ENCODE data around the gene SDHD.
"Not testable (repeated sequence)": the region's sequence is repeated elsewhere in the genome, so short reads cannot be mapped to it uniquely, and the experiment has no call there.

SDHD gene

DNA sequence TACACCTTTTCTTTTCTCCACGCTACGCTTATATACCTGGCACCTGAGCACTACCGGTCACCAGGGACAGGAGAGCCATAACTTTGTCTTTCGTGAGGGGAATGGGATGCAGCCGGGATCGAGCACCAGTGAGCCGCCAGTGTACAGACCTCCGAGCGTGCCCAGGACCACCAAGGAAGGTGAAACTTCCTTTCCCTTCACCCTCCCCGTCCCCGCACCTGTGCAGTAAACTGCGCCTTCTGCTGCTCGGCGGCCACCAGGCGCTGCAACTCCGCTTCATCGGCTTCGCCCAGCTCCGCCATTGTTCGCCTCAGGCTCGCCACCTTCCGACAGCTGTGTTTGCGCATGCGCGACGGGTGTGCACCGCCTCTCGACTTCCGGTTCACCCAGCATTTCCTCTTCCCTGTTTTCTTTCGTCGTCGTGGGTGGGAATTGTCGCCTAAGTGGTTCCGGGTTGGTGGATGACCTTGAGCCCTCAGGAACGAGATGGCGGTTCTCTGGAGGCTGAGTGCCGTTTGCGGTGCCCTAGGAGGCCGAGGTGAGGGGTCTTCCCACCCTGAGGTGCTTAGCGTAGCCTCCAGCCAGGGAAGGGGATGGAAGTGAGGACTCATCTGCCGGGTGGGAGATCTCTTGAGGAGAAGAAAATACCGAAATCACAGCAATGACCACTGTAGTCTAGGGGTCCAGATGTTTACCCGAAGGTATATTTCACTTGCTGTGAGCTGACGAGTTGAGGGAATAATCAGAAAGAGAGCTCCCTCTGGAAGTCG, at the start of gene SDHD, which contains the start of gene TIMM8B:
Gene SDHD (plus strand): TSS at position 452 of the 770 bp plus-strand sequence. CDS start 35 bp downstream, at position 487.
Gene TIMM8B (minus strand): TSS at position 335 of the 770 bp plus-strand sequence. CDS start 33 bp downstream, at position 302.
- peak; percentile 90 for DNase-seq (ENCODE audit: low read depth)

DNA sequence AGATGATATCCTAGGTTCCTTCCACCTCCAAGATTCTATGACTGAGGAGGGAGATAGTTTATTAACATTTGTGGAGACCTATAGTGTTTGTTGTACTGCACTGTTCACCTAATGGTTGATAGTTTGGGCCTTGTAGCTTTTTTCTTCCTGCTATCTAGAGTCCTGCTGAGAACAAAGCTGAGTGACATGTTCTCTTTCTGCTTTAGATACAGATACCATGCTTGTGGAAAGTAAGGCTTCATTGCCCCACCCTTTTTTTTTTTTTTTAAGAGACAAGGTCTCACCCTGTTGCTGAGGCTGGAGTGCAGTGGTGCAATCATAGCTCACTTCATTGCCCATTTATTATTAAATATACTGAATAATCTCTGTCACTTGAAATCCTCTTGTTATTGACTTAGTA, 49.1 kb upstream of the SDHD start:
- DNase-seq (ENCODE audit: low read depth): no peak

DNA sequence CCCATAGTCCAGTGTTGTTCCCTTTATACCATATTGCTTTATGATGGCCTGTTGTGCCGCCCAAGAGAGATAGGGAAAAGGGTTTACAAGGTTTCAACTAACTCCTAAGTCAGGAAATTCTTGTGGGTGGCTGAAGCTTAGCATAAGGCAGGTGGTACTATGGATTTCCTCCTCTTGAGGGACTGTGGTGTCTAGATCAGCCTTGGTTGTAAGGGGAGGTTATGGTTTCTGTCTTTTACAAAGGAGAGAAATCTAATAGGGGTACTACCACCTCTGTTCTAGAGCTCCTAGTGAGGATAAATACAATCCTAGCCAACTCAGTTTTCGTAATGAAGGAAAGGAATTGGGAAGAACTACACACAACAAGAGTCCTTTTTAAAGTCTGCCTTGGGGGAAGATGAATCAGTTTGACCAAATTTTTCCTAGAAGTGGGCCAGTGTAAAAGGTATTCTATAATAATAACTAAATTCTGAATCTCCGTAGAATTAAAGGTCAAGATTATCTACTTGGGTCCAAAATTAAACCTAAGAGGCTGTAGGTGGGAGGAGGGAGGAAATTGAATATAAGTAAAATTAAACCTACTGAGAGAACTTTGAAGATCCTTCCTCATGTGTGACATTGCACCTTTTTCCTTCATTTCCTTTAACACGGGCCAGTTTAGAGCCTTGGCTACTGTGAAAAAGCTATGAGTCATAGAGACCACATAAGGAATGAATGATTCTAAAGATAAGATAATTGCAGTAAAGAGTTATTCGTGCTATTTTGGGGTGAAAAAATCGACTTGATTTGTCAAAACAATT, 44.3 kb upstream of the SDHD start:
- no peak for DNase-seq (ENCODE audit: low read depth)

DNA sequence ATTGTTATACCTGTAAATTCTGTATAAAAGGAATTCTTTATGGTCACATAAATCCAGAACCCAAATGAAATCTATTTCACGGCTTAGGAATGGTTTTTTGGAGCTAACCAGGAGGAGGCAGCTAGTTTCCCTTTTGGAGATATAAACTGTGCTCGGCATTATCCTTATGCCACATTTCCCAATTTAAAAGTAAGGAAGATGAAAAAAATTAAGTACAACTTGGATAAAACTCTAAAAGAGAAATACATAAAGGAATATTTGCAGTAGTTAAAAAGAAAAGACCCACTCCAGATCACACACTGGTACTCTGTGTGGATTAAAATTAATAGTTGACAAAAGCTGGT, 43.7 kb upstream of the SDHD start:
- no peak for DNase-seq (ENCODE audit: low read depth)

GRCh38 chr11:112044961-112045360, 41.7 kb upstream of the SDHD start:
- DNase-seq (ENCODE audit: low read depth): no peak

DNA sequence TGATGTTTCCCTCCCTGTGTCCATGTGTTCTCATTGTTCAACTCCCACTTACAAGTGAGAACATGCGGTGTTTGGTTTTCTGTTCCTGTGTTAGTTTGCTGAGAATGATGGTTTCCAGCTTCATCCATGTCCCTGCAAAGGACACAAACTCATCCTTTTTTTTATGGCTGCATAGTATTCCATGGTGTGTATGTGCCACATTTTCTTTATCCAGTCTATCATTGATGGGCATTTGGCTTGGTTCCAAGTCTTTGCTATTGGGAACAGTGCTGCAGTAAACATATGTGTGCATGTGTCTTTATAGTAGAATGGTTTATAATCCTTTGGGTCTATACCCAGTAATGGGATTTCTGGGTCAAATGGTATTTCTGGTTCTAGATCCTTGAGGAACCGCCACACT, 40.0 kb upstream of the SDHD start:
- DNase-seq (ENCODE audit: low read depth): not testable (repeated sequence)

DNA sequence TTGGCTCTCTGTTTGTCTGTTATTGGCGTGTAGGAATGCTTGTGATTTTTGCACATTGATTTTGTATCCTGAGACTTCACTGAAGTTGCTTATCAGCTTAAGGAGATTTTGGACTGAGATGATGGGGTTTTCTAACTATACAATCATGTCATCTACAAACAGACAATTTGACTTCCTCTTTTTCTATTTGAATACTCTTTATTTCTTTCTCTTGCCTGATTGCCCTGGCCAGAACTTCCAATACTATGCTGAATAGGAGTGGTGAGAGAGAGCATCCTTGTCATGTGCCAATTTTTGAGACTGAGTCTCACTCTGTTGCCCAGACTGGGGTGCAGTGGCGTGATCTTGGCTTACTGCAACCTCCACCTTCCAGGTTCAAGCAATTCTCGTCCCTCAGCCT, 38.4 kb upstream of the SDHD start:
- not testable (repeated sequence) for DNase-seq (ENCODE audit: low read depth)

- no peak for DNase-seq (ENCODE audit: low read depth)
Measured at GRCh38 chr11:112049777-112050176, 36.9 kb upstream of the SDHD start.

DNA sequence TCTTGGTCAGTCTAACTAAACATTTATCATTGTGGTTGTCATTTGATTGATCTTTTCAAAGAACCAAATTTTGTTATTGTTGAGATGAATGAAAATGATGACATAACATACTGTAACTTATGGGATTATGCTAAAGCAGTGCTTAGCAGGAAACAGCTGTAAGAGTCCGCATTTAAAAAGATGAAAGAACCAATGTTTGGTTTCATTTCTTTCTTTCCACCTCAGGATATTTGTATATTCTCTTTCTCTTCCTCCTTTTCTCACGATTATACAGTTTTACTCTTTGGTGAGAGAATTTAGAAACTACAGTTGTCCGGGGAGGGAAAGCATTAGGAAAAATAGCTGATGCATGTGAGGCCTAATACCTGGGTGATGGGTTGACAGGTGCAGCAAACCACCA, 36.0 kb upstream of the SDHD start:
- no peak for DNase-seq (ENCODE audit: low read depth)

- no peak for DNase-seq (ENCODE audit: low read depth)
Measured at GRCh38 chr11:112051768-112052167, 34.9 kb upstream of the SDHD start.

DNA sequence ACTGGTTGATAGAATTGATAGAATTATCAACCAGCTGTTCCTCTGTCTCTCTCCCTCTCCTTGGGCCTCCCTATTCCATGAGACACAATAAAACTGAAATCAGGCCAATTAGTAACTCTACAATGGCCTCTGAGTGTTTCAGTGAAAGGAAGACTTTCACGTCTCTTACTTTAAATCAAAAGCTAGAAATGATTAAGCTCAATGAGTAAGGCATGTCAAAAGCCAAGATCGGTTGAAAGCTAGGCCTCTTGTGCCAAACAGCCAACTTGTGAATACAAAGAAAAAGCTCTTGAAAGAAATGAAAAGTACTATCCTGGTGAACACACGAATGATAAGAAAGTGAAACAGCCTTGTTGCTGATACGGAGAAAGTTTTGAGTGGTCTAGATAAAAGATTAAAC, 29.5 kb upstream of the SDHD start:
- DNase-seq (ENCODE audit: low read depth): no peak

GRCh38 chr11:112058103-112058502, 28.6 kb upstream of the SDHD start:
- DNase-seq (ENCODE audit: low read depth): no peak

DNA sequence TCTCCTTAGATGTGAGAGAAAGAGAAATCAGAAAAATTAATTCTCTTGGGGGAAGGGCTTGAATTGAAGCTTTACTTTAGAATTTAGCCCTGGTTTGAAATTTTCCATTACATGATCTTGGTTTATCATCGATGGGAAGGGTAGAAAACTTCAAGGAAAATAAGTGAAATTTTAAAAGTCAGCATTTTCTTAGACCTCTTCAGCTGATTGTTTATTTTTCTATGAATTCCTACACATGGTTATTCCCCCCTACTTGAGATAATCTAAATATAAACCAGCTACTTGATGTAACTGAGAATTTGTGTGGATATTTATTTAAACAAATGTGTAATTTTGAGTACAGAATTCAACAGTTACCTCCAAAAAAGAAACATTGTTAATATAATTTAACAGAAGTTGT, 23.8 kb upstream of the SDHD start:
- DNase-seq (ENCODE audit: low read depth): no peak

DNA sequence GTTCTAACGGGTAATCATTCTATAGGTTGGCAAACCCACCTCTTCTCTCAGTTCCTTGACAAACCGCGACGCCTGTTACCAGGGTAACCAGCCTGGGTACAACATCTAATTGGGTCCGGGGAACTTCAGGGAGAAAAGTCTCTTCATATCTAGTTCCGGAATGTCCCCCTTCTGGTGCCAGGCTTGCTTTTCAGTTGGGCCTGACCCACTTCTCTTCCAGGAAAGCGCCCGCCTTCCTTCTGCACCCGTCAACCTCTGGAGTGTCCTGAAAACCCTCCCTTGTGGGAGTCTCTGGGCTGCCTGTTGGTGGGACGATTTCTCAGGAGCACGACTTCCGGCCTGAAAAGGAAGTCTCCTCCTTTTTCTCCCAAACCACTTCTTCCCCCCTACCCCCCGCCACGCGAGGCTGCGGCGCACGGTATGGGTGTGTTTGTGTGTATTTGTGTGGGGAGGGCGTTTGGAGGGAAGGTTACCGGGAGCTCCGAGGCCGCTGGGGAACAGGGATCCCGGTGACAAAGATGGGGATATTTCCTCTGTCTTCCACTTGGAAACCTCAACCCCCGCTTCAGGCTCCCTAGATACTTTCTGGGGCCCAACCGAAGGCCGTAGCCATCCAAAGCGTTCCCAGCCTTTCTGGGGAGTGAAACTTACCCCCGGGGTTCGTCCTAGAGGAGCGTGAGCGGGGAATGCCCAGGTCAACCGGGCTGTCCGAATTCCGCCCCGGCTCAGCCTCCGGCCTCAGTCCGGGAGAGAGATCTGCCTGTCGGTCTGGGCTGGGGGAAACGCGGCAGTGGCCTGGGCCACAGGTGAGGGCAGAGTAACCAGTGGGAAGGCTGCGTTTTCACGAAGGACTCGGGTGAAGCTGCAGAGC, 12.5 kb upstream of the SDHD start, which contains the start of the genes NKAPD1 and PIH1D2:
Gene NKAPD1 (plus strand): TSS at position 359 of the 871 bp plus-strand sequence. CDS start 1,276 bp downstream, outside the sequence.
Gene PIH1D2 (minus strand): TSS at position 77 of the 871 bp plus-strand sequence. CDS start 843 bp downstream, outside the sequence.
- peak; percentile 67 for DNase-seq (ENCODE audit: low read depth)

- no peak for DNase-seq (ENCODE audit: low read depth)
Measured at GRCh38 chr11:112082729-112083128, 3.9 kb upstream of the SDHD start.

DNA sequence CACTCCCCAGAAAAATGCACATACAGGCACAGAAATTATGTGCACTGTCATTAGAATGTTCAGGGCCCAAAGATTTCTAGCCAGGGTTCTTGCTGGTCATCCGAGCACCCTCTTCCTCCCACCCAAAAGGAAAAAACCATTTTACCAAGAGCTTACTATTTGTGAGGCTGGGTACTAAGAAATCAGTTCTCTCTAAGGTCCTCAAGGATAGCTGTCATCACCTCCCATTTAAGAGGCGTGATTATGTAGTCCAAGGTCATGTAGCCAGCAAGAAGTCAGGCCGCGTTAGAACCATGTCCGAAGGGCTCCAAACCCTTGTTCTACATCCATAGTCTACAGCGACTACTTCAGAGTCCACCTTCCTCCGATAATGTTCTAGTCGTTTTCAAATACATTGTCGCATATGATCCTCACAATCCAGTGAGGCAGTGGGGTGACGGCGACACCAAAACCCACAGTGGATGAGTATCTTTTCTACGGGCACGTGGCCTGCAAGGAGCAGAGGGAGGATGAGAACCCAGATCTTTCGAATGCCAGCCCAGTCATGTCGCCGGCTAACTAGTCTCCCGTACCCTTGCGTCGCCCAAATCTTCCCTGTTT, 751 bp upstream of the SDHD start:
- DNase-seq (ENCODE audit: low read depth): peak; percentile 31

DNA sequence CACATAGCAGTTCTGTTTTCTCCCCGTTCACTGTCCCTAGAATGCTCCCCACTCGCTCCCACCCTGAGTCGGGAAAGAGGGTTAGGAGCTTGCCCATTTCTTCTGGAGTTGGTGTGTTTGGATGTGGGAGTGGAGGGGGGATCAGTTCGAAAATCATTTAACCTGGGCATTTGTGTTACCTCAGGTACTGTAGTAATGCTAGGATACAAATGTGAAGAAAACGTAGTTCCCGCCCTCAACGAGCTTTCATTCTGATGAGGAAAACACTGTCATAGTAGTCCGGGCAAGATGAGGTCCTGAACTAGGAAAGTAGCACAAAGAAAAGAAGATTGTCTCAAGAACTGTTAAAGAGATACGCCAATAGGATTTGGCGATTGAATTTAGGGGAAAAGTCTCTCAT, 539 bp downstream of the SDHD start:
- no peak for DNase-seq (ENCODE audit: low read depth)

DNA sequence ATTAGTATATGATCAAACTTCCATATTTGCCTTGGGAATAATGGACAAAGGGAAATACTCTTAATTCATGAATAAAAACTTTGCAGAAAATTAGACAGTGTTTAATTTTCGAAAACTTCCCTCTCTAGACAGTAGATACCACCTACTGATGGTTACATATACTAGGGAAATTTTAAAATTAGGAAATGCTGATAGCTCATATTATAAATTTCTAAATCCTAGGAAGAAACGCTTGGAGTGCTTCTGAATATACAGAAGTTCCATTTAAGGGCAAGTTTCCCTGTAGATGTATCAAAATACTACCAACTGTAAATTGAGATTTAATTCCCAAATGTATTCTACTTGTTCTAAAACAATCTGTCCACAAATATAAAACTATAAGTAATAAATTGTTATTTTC, 8.6 kb downstream of the SDHD start:
- not testable (repeated sequence) for DNase-seq (ENCODE audit: low read depth)

DNA sequence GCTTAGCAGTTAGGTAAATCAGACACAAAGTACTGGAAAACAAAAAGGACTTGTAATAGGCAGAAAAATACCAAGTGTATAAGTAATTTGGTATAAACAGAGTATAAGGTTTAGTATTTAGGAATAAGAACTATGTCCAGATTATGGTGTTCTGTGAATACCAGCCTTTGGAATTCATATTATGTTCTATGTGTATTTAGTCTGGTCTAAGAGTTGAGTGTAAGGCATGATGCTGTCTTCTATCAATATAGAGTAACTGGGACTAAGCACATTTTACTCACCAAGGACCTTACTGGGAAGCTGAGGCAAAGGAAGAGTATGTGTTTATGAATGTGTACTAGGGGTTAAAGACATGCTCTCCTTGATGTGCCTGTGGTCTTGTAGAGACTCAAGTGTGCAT, 9.5 kb downstream of the SDHD start:
- no peak for DNase-seq (ENCODE audit: low read depth)

DNA sequence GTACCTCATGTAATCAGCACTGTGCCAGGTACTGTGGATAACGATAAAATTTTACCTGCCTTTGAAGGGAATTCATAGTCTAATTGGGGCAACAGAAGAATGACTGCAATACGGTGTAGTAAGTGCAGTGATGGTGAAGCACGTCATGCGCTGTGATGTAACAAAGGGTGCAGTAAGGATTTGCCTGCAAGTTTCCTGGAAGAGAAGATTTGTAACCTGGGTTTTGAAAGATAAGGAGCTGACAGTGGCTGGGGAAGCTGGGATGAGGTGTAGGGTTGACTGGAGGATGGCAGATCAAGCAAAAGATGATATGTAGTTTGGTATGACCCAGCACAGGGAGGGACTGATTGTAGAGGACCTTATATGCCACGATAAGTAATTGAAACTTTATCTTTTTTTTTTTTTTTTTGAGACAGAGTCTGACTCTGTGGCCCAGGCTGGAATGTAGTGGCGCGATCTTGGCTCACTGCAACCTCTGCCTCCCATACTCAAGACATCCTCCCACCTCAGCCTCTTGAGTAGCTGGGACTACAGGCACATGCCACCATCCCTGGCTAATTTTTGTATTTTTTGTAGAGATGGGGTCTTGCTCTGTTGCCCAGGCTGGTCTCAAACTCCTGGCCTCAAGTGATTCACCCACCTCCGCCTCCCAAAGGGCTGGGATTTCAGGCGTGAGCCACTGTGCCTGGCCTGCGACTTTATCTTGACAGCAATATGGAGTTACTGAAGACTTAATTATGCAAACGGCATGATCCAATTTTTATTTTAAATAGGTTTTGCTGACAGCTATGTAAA, 11.3 kb downstream of the SDHD start:
- DNase-seq (ENCODE audit: low read depth): no peak

DNA sequence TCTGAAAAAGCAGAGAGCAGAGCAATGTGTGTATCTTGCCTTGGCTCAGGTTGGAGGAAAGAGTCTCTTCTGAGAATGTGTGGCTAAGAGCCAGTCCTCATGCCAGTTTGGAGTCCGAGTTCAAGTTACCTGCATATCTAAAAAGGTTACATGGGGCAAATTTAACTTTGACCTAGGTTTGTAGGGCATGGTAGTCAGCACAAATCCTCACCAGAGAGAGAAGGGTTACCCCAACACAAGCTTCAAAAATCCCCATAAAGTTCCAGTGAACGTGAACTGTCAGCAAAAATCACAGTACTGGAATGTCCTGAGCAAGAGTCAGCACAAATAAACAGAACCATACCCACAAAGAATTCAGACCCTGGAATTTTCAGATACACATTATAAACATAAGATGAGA, 13.8 kb downstream of the SDHD start:
- DNase-seq (ENCODE audit: low read depth): no peak

Measured in activated T-cell treated with anti-CD3 and anti-CD28 coated beads for 48 hours (primary cell).